ENCODE measurements around the gene KRT15. TPM values are rescaled to one million over a fixed set of nuclear protein-coding genes. Genes with fewer than 3 reads are reported as not detected.

KRT15 gene
- total RNA-seq, 1 donor from 2014 or later = 0.99 TPM

DNA sequence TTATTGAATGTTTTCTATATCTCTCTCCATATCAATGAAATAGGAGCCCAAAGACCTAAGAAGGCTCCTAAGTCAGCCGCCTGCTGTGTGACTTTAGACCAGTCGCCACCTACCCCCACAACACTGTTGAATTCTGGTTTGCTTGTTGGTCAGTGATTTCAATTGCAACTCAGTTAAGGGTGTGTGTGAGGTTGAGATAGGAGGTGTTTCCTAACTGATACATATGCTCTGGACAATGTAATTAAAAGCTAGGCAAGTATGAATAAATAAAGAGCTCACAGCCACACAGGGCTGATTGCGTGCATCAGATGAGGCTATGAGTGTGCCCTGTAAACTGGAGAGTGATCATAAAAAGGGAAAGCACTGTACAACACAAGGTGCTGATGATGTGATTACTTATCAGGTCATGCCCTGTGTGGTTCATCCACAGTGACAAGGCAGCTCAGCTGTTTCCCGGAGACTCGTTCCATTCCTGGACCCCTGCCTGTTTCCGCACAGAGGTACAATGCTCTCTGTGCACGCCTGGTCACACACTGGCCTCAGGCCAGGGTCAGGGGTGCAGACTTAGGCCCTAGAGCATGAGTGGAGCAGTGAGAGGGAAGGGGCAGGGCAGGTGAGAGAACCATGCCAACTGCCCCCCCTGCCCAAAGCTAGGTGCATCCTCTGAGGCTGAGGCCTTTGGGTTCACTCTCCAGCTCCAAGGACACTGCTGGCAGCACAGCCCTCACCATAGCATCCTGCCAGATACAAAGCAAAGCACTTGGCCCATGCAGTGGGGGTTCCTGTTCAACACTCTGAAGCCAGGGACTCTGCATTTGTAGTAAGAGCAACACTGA is 34.5 kb downstream of the KRT15 start:
- DNase-seq (ENCODE audit: low read depth) = peak; percentile 32

DNA sequence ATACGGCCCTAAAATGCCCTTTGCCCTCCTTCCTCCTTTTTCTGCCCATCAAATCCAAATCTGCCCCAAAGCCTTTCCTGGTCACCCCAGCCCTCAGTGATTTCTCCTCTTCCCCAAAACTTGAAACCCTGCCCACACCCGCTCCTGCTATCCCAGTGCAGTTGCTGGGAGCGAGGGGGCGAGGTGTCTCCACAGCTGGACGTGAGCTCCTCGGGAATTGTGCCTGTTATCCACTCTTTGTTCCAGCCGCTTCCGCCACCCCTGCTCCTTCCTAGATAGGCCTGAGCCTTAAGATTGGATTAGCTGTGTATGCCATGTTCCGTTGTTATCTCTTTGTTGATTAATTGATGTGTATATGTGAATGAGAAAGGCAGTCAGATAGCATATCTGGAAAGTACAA is 35.2 kb downstream of the KRT15 start:
- no peak for DNase-seq (ENCODE audit: low read depth)

DNA sequence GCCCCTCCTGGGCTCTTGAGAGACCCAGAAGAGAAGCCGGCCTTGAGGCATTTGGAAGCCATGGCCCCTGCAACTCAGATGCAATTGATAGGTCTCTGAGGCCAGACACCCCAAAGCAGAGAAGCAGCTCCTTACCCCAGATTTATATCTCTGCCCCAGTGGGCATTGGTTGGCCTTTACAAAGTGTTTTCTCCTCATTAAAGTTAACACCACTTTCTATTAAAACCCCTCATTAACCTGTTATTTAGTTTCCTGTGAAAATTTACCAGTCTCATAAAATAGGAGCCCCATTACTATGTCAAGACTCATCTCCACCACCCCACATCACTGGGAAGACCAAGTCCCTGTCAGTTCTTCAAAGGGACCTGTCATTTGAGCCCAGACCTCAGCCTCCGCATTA is 37.7 kb downstream of the KRT15 start, which contains the start of gene KRT35:
KRT35 (minus strand) TSS at position 116 of the 400 bp plus-strand sequence; CDS start at position 62, 54 bp downstream.
- no peak for DNase-seq (ENCODE audit: low read depth)

DNA sequence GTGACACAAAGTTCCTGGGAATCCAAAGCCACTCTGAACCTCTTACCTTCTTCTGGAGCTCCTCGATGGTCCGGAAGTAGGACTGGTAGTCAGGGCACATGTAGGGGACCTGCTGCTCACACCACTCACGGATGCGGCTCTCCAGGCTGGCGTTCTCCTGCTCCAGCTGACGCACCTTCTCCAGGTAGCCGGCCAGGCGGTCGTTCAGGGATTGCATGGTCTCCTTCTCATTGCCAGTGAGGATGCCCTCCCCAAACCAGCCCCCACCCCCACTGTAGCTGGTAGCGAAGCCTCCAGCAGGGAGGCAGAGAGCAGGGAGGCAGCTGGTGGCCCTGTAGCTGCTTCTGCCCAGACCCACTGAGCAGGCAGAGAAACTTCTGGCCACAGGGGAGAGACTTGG is 38.1 kb downstream of the KRT15 start:
- DNase-seq (ENCODE audit: low read depth) = no peak

DNA sequence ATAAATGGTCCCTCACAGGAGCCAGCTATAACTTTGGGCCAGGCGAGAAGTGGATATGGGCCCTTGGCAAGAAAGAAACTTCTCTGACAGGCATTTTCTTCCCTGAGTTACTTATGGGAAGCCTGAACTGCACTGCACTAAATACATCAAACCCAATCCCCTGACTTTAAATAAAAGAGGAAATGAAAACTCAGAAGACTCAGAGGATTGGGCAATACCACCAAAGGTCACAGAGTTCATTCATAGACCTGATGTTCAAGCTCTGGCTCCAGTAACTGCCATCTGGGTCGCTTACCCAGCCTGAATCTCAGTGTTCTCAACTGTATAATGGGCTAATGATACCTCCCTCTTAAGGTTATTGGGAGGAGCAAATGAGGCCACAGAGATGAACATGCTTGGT is 38.6 kb downstream of the KRT15 start:
- DNase-seq (ENCODE audit: low read depth) = no peak

DNA sequence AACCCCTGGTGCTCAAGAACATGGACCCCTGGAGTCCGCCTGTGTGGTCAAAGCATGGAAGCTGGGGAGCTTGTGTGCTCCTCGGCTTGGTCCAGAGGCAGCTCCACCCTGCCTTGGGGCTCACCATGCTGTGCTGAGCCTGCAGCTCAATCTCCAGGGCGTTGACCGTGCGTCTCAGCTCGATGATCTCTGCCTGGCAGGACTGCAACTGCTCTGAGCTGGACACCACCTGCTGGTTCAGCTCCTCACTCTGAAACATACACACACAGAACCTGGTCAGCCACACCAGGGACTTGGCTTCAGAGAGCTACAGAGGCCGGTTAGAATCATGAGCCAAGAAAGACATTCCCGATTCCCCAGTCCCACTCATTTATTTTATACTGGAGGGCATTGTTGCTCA is 40.5 kb downstream of the KRT15 start:
- peak; percentile 58 for DNase-seq (ENCODE audit: low read depth)

DNA sequence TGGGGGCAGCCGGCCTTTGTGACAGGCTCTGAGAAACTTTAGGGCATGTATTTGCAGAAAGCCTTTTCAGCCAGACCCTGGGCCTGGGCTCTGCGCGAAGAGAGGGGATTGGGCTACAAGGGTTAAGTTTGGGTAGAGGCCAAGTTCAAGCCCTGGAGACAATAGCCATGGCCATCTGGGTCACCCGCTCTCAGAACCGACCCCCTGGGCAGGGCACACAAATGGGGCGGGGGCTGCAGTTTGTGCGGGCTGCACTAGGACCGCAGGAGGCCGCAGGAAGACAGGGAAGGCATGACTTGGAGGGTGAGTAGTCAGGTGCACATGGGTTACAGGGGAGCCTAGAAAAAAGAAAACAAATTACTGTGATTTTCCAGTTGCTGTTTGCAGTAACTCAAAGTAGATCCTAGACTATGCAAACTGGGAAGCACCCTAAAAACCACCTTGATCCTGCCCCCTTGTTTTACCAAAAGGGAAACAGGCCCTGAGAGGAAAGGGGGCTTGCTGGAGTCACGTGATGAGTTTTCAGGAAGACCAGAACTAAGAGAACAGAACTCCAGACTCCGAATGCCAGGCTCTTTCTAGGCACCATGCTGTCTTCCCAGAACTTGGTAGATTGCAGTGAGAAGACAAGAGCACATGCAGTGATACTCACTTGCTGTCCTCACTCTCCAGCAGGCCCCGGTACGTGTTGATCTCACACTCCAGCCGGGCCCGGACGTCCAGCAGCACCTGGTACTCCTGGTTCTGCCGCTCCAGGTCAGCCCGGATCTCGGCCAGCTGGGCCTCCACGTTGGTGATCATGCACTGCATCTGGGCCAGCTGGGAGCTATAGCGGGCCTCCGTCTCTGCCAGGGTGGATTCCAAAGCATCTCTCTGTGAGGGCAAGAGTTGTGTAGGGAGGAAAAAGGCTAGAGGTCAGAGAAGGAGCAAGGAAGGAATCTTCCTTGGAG is 41.5 kb downstream of the KRT15 start:
- DNase-seq (ENCODE audit: low read depth) = no peak

DNA sequence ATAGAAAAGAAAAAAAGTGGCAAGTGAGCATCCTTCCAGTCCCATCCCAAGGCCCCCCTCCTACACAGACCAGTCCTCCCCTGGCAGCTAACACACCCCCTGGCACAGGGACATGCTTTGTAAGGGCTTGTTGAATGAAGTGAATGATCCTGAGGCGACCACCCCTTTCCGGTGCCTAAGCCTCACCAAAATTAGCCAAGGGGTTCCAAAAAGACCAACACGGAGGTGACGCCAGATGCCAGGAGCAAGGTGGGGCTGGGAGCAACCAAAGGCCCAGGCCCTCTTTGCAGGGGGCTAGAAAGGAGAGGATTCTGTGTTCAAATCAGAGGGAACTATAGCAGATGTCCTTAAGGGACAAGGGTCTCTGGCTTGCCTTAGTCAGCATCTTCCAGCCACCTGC is 43.3 kb downstream of the KRT15 start:
- no peak for DNase-seq (ENCODE audit: low read depth)

DNA sequence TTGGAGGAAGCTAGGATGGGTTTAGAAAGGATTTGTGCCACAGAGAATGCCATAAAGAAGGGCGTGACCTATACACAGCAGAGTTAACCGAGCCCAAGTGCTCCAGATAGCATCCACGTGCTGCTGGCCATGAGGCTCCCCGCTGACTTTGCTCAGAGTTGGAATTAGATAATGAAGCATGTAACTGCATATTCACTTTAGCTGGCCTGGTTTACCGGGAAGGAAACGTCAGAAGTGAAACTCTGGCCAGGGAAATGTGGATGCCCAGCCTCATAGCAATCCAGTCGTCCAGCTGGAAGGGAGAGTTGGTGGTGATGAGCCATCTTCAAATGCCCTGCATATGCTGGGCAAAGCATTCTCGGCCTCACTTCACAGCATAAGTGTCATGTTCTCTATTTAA is 43.8 kb downstream of the KRT15 start:
- no peak for DNase-seq (ENCODE audit: low read depth)

DNA sequence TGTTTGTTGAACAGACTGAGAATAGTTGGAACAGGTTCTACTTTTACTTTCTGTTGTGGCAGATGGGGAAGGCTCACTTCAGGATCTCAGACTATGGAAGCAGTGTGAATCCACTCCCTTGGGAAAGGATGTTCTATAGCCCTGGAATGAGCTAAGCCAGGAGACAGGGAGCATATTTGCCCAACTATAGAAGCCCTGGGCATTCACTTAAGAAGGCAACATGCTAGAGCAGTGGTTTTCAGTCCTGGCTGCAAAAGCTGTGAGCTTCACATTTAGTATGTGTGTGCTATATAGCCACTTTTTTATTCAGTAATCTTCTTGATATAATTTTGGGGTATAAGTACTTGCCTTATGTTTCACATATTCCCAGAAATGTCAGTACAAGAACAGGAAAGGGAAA is 50.3 kb downstream of the KRT15 start:
- no peak for DNase-seq (ENCODE audit: low read depth)

DNA sequence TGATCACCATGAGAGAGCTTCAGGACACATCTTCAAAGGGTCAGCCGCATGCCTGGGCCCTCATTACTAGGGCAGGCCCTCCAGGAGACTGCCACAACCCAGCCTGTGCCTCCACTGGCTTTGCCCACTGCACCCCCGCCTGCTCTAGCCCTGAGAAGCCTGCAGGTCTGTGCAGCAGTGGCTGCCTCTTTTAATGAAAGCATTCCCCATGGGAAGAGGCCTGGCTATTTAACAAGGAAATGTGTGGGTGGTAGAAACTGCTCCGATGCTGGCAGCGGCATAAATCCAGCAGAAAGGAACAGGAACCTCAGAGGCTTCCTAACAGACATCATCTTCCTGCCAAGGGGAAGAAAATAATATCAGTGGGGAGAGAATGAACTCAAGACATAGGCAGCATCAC is 51.1 kb downstream of the KRT15 start:
- peak; percentile 25 for DNase-seq (ENCODE audit: low read depth)

DNA sequence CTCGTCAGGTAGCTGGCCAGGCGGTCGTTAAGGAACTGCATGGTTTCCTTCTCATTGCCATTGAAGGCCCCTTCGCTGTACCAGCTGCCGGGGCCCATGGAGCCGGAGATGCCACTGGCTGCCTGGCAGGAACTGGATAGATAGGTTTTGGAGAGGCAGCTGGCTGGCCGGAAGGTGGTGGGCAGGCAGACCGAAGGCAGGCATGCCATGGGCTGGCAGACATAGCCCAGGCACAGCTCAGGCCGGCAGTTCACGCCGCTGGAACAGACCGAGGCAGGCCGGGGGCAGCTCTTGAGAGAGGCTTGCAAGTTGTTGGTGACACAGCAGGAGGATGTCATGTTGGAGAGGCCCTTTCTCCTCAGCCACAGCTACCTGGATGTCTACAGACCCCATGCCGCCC is 51.7 kb downstream of the KRT15 start, which contains the start of gene KRT32:
KRT32 (minus strand) TSS at position 399 of the 400 bp plus-strand sequence; CDS start at position 338, 61 bp downstream.
- DNase-seq (ENCODE audit: low read depth) = no peak

DNA sequence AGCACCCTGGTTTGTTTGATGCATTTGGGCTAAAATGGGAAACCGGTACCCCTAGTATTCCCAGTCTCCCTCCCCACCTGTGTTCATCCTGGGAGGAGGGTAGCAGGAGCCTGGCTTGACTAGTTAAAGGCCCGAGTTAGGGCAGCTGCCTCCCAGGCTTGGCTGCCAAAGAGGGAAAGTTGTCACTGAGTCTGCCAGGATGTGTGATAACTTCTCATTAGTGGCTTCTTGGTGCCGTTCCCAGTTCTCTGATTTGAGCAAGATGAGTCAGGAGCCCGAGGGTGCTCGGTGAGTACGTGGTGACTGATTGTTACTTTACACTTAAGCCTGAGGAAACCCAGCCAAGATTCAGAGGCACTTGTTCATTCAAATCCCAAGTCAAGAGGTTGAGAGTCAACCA is 54.0 kb downstream of the KRT15 start:
- peak; percentile 97 for DNase-seq (ENCODE audit: low read depth)

DNA sequence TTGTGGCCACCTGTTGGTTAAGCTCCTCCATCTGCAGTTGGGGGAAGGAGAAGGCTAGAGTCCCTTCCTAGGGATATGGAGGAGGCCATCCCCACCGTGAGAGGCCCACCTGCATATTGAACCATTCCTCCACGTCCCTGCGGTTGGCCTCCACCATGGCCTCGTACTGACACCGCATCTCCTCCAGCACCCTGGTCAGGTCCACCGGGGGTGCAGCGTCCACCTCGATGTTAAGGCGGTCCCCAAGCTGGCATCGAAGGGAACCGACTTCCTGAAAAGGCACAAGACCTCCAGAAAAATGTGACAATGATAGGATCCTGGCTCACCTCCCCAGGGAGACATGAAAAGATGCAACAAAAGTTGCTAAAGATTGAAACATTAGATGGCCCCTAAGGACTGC is 54.5 kb downstream of the KRT15 start:
- no peak for DNase-seq (ENCODE audit: low read depth)

DNA sequence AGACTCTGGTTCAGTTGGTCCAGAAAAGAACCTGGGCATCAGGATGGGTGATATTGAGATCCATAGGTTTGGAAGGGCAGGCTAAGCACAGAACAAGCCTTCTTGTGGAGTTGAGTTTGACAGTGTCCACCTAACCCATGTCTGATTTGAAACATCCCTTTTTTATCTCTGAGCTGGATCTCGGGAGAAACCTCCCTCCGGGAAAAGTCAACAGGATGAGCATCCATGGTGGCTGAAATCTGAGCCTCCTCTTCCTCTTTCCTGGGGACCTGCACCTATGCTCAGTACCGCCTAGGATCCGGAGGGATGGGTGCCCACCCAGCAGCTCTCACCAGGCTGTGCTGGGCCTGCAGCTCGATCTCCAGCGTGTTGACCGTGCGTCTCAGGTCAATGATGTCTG is 54.9 kb downstream of the KRT15 start:
- no peak for DNase-seq (ENCODE audit: low read depth)

Other genes starting within 250 kb of the KRT15 start
- gene KRTAP9-7, start 243.2 kb downstream of the KRT15 start, total RNA-seq = not detected in 2 replicates
- not detected in 2 replicates for gene KRTAP29-1, start 216.0 kb downstream of the KRT15 start, total RNA-seq
- gene KRTAP16-1, start 209.6 kb downstream of the KRT15 start, total RNA-seq = not detected in 2 replicates
- gene KRTAP17-1, start 203.2 kb downstream of the KRT15 start, total RNA-seq = not detected in 2 replicates
- not detected in 2 replicates for gene KRT33A, start 168.1 kb downstream of the KRT15 start, total RNA-seq
- not detected in 2 replicates for gene KRT33B, start 149.1 kb downstream of the KRT15 start, total RNA-seq
- 0.05 and 26.4 TPM in 2 replicates for gene KRT34, start 136.6 kb downstream of the KRT15 start, total RNA-seq
- gene KRT31, start 121.3 kb downstream of the KRT15 start, total RNA-seq = not detected in 2 replicates
- not detected in 2 replicates for gene KRT37, start 94.3 kb downstream of the KRT15 start, total RNA-seq
- gene KRT38, start 77.9 kb downstream of the KRT15 start, total RNA-seq = not detected in 2 replicates
- gene KRT32, start 51.5 kb downstream of the KRT15 start, total RNA-seq = not detected in 2 replicates
- gene KRT35, start 37.7 kb downstream of the KRT15 start, total RNA-seq = not detected in 2 replicates
- gene KRT36, start 29.0 kb downstream of the KRT15 start, total RNA-seq = not detected in 2 replicates
- not detected in 2 replicates for gene KRT13, start 13.3 kb downstream of the KRT15 start, total RNA-seq
- 844 and 5,183 TPM in 2 replicates for gene KRT19, start 9.4 kb upstream of the KRT15 start, total RNA-seq
- not detected in 2 replicates for gene KRT9, start 53.2 kb upstream of the KRT15 start, total RNA-seq
- gene KRT14, start 68.0 kb upstream of the KRT15 start, total RNA-seq = 0.25 and 4.2 TPM in 2 replicates
- gene KRT16, start 93.9 kb upstream of the KRT15 start, total RNA-seq = 0.70 and 7.5 TPM in 2 replicates
- gene KRT17, start 105.7 kb upstream of the KRT15 start, total RNA-seq = 4.1 and 95.2 TPM in 2 replicates
- gene EIF1, start 170.0 kb upstream of the KRT15 start, total RNA-seq = 65.3 and 499 TPM in 2 replicates
- gene GAST, start 193.4 kb upstream of the KRT15 start, total RNA-seq = not detected in 2 replicates
- gene HAP1, start 215.8 kb upstream of the KRT15 start, total RNA-seq = 0.17 and 0.45 TPM in 2 replicates